Measurements from ENCODE around the gene PDILT. TPM values are rescaled to one million over a fixed set of nuclear protein-coding genes. Genes with fewer than 3 reads are reported as not detected.

The PDILT gene
- total RNA-seq, 2 experiments from 2014 or later: not detected

DNA sequence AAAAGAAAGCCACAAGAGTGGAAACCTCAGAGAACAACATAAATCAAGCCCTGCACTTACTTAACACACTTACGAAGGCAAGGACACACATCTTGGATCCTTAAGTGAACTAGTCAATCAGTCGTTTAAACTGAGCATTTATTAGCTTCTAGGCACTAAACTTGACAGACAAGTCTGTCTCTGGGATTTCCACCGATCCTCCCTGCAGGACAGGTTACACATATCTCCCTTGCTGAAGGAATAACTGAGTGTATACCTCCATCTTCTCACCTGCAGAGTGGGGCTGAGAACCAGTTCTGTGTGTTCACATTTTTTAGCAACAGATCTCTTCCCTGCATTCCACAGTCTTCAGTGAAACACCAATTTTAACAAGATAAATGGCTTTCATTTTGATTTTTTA lies 86.1 kb downstream of the PDILT start:
- TF ChIP-seq, protein P1, sequence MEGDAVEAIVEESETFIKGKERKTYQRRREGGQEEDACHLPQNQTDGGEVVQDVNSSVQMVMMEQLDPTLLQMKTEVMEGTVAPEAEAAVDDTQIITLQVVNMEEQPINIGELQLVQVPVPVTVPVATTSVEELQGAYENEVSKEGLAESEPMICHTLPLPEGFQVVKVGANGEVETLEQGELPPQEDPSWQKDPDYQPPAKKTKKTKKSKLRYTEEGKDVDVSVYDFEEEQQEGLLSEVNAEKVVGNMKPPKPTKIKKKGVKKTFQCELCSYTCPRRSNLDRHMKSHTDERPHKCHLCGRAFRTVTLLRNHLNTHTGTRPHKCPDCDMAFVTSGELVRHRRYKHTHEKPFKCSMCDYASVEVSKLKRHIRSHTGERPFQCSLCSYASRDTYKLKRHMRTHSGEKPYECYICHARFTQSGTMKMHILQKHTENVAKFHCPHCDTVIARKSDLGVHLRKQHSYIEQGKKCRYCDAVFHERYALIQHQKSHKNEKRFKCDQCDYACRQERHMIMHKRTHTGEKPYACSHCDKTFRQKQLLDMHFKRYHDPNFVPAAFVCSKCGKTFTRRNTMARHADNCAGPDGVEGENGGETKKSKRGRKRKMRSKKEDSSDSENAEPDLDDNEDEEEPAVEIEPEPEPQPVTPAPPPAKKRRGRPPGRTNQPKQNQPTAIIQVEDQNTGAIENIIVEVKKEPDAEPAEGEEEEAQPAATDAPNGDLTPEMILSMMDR (IDR thresholded peaks at IDR 0.05): no peak
- ChIA-PET POLR2A (no interaction called here), CTCF (no interaction called here)
- intact Hi-C loops (cut with micrococcal nuclease): no loop called here
- ATAC-seq: no peak
- Mint-ChIP-seq H3K36me3 (ENCODE audit: low read depth) (no peaks in the 10 kb centered on the region), H3K9me3 (no peaks in the 10 kb centered on the region), H3K27me3 (peaks cover 1% of the 10 kb centered on the region), H3K4me1 (ENCODE audit: low read depth) (no peaks in the 10 kb centered on the region), H3K4me3 (no peak overlapping the region), H3K27ac (no peak overlapping the region)
- DNase-seq: no peak

DNA sequence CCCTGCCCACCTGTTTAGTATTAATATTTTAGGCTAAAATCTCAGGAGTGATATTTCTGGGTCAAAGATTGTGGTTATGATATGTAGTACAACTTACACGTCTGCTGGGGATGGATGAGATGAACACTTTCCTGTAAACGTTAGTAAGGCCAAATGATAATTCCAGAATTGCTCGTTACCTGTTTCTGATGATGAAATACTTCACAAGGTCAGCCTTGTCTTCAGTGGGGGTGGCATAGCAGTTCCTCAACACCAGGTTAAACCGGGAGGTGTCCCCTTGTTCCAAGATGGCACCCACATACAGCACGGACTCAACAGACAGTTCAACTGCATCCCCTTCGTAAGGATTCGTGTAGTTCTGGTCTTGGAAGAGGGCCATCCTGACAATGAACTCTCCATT lies 86.5 kb downstream of the PDILT start:
- no peak for DNase-seq
- Mint-ChIP-seq H3K27me3 (peaks cover 1% of the 10 kb centered on the region), H3K9me3 (no peaks in the 10 kb centered on the region), H3K27ac (no peak overlapping the region), H3K36me3 (ENCODE audit: low read depth) (no peaks in the 10 kb centered on the region), H3K4me1 (ENCODE audit: low read depth) (no peaks in the 10 kb centered on the region), H3K4me3 (no peak overlapping the region)
- ChIA-PET POLR2A (no interaction called here), CTCF (no interaction called here)
- no peak for ATAC-seq
- intact Hi-C loops (cut with micrococcal nuclease): no loop called here
- TF ChIP-seq, protein P1 (IDR thresholded peaks at IDR 0.05): no peak

DNA sequence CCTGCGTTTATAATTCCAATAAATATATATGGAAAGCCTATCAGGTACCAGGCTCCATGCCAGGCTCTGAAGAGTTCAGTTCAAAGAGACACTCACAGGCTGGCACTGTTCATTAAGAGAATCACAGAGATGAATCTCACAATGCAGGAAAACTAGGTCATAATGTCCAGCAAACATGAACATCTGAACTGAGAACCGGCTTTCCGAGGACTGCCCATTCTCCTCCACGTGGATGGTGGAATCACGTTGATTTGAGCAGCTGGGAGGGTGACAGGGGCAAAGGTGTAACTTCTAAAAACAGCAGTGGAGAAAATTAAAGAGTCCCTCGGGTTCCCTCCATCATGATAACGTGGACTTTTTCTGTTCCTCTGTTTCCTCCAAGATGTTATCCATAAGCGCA lies 87.4 kb downstream of the PDILT start:
- Mint-ChIP-seq H3K27ac (no peak overlapping the region), H3K4me3 (no peak overlapping the region), H3K36me3 (ENCODE audit: low read depth) (no peaks in the 10 kb centered on the region), H3K9me3 (no peaks in the 10 kb centered on the region), H3K4me1 (ENCODE audit: low read depth) (no peaks in the 10 kb centered on the region), H3K27me3 (peaks cover 1% of the 10 kb centered on the region)
- ChIA-PET POLR2A (no interaction called here), CTCF (no interaction called here)
- TF ChIP-seq, protein P1 (IDR thresholded peaks at IDR 0.05): no peak
- no peak for DNase-seq
- ATAC-seq: no peak
- intact Hi-C loops (cut with micrococcal nuclease): no loop called here

DNA sequence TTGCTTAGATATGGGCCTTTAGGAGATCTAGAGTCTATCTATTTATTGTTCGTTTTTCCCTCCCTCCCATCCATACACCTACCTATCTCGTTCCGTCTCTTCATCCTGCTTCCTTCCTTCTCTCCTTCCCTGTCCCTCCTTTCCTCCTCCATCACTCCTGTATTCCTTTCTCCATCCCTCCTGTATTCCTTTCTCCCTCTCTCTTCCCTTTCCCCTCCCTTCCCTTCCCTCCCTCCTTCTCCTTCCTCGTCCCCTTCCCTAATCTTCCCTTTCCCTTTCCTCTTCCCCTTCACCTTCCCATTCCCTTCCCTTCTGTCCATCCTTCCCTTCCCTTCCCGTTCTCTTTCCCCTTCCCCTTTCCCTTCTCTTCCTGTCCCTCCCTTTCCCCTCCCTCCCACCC lies 87.8 kb downstream of the PDILT start:
- H3K27ac Mint-ChIP-seq: no peak overlapping the region
- ATAC-seq (no peak), DNase-seq (no peak)
- H3K27me3 Mint-ChIP-seq: peaks cover 1% of the 10 kb centered on the region
- intact Hi-C loops (cut with micrococcal nuclease): no loop called here
- TF ChIP-seq, protein P1 (IDR thresholded peaks at IDR 0.05): no peak
- no peaks in the 10 kb centered on the region for H3K4me1 Mint-ChIP-seq (ENCODE audit: low read depth)
- POLR2A ChIA-PET: no interaction called here
- CTCF ChIA-PET: no interaction called here
- no peaks in the 10 kb centered on the region for H3K9me3 Mint-ChIP-seq
- H3K36me3 Mint-ChIP-seq (ENCODE audit: low read depth): no peaks in the 10 kb centered on the region
- H3K4me3 Mint-ChIP-seq: no peak overlapping the region

DNA sequence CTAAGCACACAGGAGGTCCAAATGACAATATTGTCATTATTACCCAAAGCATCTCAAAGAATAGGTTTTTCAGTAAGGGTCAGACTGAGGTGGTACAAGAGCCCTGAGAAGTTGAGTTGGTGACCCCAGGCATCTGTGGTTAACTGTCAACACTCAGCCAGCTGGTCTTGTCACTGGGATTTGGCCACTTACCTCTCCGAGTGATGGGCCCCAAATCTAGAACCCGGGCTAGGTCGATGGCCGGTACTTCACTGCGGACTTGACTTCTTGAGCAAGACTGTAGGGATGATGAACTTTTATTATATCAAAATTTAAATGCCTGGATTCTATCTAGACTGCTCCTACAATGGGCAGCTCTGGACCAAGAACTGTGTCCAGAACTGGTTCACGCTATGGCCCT lies 88.8 kb downstream of the PDILT start:
- Mint-ChIP-seq H3K9me3 (no peaks in the 10 kb centered on the region), H3K36me3 (ENCODE audit: low read depth) (no peaks in the 10 kb centered on the region), H3K27me3 (peaks cover 1% of the 10 kb centered on the region), H3K4me1 (ENCODE audit: low read depth) (no peaks in the 10 kb centered on the region), H3K27ac (no peak overlapping the region), H3K4me3 (no peak overlapping the region)
- ATAC-seq (no peak), DNase-seq (no peak)
- intact Hi-C loops (cut with micrococcal nuclease): no loop called here
- ChIA-PET POLR2A (no interaction called here), CTCF (no interaction called here)
- TF ChIP-seq, protein P1 (IDR thresholded peaks at IDR 0.05): no peak
